ENCODE measurements around the gene SNRNP48.

DNA sequence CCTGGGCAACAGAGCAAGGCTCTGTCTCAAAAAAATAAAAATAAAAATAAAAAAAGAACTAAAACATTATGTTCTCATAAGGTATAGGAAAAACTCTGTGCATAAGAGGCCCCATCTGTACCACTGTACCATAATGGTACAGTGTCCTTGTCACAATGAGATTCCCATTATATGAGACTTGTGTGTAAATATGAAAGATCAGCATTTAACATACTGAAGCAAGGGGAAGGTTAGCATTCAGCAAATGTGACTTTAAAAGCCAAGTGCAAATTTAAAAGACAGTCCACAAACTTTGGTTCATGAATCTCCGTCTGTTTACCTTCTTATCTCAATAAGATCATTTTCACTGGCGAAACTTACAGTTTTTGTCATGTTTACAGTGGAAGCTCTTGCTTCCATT lies 32.3 kb upstream of the SNRNP48 start:
- TF ChIP-seq, protein P1, sequence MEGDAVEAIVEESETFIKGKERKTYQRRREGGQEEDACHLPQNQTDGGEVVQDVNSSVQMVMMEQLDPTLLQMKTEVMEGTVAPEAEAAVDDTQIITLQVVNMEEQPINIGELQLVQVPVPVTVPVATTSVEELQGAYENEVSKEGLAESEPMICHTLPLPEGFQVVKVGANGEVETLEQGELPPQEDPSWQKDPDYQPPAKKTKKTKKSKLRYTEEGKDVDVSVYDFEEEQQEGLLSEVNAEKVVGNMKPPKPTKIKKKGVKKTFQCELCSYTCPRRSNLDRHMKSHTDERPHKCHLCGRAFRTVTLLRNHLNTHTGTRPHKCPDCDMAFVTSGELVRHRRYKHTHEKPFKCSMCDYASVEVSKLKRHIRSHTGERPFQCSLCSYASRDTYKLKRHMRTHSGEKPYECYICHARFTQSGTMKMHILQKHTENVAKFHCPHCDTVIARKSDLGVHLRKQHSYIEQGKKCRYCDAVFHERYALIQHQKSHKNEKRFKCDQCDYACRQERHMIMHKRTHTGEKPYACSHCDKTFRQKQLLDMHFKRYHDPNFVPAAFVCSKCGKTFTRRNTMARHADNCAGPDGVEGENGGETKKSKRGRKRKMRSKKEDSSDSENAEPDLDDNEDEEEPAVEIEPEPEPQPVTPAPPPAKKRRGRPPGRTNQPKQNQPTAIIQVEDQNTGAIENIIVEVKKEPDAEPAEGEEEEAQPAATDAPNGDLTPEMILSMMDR (IDR thresholded peaks at IDR 0.05), result no peak
- no peak for TF ChIP-seq POLR2A (IDR thresholded peaks at IDR 0.05)
